ENCODE measurements around the gene DNM3.
"Not testable (repeated sequence)": the region's sequence is repeated elsewhere in the genome, so short reads cannot be mapped to it uniquely, and the experiment has no call there.

DNM3 gene

DNA sequence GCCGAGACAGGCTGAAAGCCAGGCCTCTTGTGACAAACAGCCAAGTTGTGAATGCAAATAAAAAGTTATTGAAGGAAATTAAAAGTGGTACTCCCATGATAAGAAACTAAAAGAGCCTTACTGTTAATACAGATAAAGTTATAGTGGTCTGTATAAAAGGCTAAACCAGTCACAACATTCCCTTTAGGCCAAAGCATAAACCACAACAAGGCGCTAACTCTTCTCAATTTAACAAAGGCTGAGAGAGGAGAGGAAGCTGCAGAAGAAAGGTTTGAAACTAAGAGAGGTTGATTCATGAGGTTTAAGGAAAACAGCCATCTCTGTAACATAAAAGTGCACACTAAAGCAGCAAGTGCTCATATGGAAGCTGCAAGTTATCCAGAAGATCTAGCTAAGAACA, 589.9 kb downstream of the DNM3 start:
- Mint-ChIP-seq H3K9me3 (peaks cover 7% of the 10 kb centered on the region), H3K27me3 (no peaks in the 10 kb centered on the region), H3K4me3 (no peak overlapping the region), H3K4me1 (peaks cover 25% of the 10 kb centered on the region), H3K36me3 (peaks cover 11% of the 10 kb centered on the region), H3K27ac (peak overlapping the region; percentile 88)
- no peak for DNase-seq
- CTCF ChIA-PET: interaction anchor here (0.5 to 8.4 kb wide), 10 partner anchors 10 to 629 kb away, joined by 3 to 74 read pairs (median 3); partner anchors contain the start of gene PIGC

DNA sequence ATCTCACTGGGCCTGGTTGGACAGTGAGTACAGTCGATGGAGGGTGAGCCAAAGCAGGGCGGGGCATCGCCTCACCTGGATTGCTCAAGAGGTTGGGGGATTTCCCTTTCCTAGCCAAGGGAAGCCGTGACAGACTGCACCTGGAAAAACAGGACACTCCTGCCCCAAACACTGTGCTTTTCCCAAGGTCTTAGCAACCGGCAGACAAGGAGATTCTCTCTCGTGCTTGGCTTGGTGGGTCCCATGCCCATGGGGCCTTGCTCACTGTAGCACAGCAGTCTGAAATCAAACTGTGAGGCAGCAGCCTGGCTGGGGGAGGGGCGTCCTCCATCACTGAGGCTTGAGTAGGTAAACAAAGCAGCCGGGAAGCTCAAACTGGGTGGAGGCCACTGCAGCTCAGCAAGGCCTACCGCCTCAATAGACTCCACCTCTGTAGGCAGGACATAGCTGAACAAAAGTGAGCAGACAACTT, 590.5 kb downstream of the DNM3 start:
- Mint-ChIP-seq H3K27ac (peak overlapping the region; percentile 88), H3K27me3 (no peaks in the 10 kb centered on the region), H3K9me3 (peaks cover 7% of the 10 kb centered on the region), H3K36me3 (peaks cover 15% of the 10 kb centered on the region), H3K4me3 (no peak overlapping the region), H3K4me1 (peaks cover 25% of the 10 kb centered on the region)
- DNase-seq: peak; percentile 67
- CTCF ChIA-PET: interaction anchor here (0.6 to 8.4 kb wide), 9 partner anchors 10 to 630 kb away, joined by 3 to 74 read pairs (median 3); partner anchors contain the start of gene PIGC

DNA sequence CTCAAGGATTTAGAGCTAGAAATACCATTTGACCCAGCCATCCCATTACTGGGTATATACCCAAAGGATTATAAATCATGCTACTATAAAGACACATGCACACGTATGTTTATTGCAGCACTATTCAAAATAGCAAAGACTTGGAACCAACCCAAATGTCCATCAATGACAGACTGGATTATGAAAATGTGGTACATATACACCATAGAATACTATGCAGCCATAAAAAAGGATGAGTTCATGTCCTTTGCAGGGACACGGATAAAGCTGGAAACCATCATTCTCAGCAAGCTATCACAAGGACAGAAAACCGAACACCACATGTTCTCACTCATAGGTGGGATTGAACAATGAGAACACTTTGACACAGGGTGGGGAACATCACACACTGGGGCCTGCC, 595.9 kb downstream of the DNM3 start:
- DNase-seq, H3K9me3 Mint-ChIP-seq, H3K27ac Mint-ChIP-seq, CTCF ChIA-PET, H3K4me3 Mint-ChIP-seq, H3K27me3 Mint-ChIP-seq: not testable (repeated sequence)
- peaks cover 29% of the 10 kb centered on the region for H3K4me1 Mint-ChIP-seq
- H3K36me3 Mint-ChIP-seq: peaks cover 47% of the 10 kb centered on the region

DNA sequence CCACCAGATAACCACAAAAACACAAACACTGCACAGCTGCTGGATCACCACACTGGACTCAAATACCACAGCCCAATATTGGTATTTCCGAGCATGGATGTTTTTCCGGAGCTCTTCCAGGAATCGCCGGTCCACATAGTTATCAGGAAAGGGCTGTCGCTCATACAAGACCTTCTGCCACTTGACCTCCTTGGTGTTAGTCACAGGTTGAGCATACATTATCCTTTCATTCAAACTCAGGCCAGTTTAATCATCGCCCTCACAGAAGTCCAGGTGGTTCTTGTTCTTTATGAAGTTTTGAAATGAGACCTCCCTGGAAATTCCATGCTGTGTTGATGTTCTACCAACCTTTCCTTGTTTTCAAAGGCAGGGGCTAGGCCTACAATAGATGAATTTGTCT, 601.1 kb downstream of the DNM3 start:
- Mint-ChIP-seq H3K9me3 (no peaks in the 10 kb centered on the region), H3K36me3 (peaks cover 34% of the 10 kb centered on the region), H3K4me3 (peak overlapping the region; percentile 42), H3K27me3 (no peaks in the 10 kb centered on the region), H3K27ac (no peak overlapping the region), H3K4me1 (peaks cover 36% of the 10 kb centered on the region)
- DNase-seq: no peak
- CTCF ChIA-PET: interaction anchor here (2.9 to 5.5 kb wide), 2 partner anchors 12 to 440 kb away, joined by 12 to 74 read pairs; no protein-coding TSS in a partner anchor

DNA sequence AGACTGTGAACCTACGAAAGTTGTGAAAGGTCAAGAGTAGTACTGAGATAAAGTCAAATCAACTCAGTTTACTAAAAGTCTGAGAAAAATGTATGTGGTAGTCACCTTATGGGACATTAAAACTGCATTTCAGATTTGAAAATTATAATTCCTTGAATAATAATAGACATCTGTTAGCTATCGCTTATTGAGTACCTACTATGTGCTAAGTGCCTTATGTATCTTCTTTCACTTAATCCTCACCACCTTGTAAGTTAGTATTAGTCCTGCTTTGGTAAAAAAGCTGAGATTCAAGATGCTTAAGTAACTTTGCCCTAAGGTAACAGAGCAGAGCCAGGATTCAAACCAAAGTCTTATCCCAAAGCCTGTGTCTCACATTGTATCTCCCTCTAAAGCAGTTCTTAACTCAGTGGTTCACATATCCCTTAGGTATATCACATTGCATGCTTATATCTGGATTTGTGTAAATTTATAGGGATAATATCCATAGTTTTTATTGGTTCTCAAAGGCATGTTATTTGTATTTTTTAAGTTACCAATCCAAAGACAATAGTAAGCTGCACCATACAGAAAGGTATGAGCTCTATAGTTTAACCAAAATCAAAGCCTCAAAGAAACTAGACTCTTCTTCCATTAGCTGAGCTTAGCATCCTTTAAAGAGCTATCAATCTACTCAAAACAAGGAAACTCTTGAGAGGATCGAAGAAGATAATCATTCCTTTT, 601.7 kb downstream of the DNM3 start:
- peak overlapping the region; percentile 88 for H3K27ac Mint-ChIP-seq
- peaks cover 36% of the 10 kb centered on the region for H3K4me1 Mint-ChIP-seq
- CTCF ChIA-PET: interaction anchor here (0.6 to 5.5 kb wide), 4 partner anchors 13 to 788 kb away, joined by 3 to 74 read pairs (median 8); no protein-coding TSS in a partner anchor
- peaks cover 32% of the 10 kb centered on the region for H3K36me3 Mint-ChIP-seq
- peak overlapping the region; percentile 89 for H3K4me3 Mint-ChIP-seq
- H3K9me3 Mint-ChIP-seq: no peaks in the 10 kb centered on the region
- no peak for DNase-seq
- no peaks in the 10 kb centered on the region for H3K27me3 Mint-ChIP-seq

DNA sequence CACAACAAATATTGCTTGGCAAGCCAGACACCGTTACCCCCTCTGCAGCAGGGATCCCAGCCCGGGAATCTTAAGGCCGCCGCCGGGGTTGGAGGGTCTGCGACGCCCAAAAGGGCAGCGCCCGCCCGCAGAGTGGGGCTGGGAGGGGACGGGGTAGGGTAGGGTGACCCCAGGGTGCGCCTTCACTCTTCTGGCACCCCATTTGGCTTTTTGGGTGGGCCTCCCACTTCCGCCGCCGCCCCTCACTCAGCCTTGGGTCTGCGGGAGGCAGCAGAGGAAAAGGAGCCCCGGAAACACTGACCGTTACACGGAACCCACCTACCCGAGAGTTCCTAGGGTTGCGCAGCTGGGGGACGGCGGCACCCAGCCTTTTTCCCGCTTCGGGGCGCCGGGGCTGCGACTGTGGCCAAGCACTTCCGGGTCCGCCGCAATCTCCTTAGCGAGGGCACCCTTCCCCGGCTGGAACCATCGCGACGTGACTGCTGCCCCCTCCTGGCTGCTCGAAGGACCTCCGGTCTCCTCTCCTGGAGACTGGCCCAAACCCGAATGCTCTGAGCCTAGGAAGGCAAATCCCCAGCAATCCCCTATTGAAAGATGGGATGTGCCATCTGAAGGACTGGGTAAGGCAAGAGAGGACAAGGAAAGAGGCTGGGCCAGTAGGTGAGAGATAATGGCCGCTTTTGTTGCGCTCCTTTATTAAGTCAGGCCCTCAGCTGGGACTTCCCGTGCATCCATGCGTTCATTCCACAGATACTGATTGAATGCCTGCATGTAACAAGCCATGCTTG, 602.6 kb downstream of the DNM3 start, which contains the start of gene PIGC:
TSS of gene PIGC (minus strand) at position 404 of the 788 bp plus-strand sequence. CDS start 1,447 bp downstream, outside the sequence.
- CTCF ChIA-PET: interaction anchor here (0.6 to 5.5 kb wide), 6 partner anchors 14 to 867 kb away, joined by 3 to 74 read pairs (median 4); no protein-coding TSS in a partner anchor
- peaks cover 36% of the 10 kb centered on the region for H3K4me1 Mint-ChIP-seq
- H3K36me3 Mint-ChIP-seq: peaks cover 28% of the 10 kb centered on the region
- peak; percentile 95 for DNase-seq
- H3K9me3 Mint-ChIP-seq: no peaks in the 10 kb centered on the region
- H3K27ac Mint-ChIP-seq: peak within 1 kb of the TSS; percentile 88
- H3K27me3 Mint-ChIP-seq: no peaks in the 10 kb centered on the region
- peak within 1 kb of the TSS; percentile 89 for H3K4me3 Mint-ChIP-seq

DNA sequence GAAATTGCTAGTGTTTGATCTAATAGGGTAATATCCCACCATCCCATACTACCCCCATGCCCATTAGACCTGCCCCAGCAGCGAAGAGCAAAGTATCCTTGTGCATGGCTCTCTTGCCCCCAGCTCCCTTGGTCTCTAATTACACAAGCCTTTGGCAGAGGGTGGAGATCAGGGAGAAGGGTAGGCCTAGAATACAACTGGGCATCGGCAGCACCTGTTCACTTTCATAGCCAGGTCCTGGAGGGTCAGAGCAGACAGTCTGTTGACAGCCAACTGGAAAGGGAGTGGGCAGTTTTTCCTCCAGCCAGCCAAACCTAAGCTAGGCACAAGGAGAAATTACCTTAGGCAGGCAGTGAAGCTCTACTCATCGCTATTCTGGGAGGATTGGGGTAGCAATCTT, 605.2 kb downstream of the DNM3 start:
- CTCF ChIA-PET: interaction anchor here (1.0 to 1.2 kb wide), 2 partner anchors 15 to 17 kb away, joined by 3 to 5 read pairs; no protein-coding TSS in a partner anchor
- H3K4me1 Mint-ChIP-seq: peaks cover 46% of the 10 kb centered on the region
- peaks cover 11% of the 10 kb centered on the region for H3K36me3 Mint-ChIP-seq
- H3K27ac Mint-ChIP-seq: no peak overlapping the region
- H3K27me3 Mint-ChIP-seq: no peaks in the 10 kb centered on the region
- no peak overlapping the region for H3K4me3 Mint-ChIP-seq
- no peaks in the 10 kb centered on the region for H3K9me3 Mint-ChIP-seq
- DNase-seq: no peak

DNA sequence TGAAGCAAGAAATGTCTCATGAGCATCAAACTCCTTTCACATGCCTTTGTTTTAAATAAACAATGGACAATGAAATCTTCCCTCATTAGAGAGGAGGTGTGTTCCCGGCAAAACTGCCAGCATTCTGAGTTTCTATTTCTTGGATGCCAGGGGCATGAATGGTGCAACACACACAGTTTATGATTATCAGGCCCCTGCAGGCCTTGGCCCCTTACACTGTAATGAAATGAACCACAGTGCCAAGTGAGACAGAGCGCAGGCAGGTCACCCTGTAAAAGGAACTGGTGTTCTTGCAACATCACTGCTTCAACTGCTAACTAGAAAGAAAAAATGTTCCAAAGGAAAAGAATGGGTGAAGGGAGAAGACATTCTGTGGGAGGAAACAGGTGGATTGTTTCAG, 606.3 kb downstream of the DNM3 start:
- CTCF ChIA-PET: no interaction called here
- Mint-ChIP-seq H3K27ac (no peak overlapping the region), H3K9me3 (no peaks in the 10 kb centered on the region)

DNA sequence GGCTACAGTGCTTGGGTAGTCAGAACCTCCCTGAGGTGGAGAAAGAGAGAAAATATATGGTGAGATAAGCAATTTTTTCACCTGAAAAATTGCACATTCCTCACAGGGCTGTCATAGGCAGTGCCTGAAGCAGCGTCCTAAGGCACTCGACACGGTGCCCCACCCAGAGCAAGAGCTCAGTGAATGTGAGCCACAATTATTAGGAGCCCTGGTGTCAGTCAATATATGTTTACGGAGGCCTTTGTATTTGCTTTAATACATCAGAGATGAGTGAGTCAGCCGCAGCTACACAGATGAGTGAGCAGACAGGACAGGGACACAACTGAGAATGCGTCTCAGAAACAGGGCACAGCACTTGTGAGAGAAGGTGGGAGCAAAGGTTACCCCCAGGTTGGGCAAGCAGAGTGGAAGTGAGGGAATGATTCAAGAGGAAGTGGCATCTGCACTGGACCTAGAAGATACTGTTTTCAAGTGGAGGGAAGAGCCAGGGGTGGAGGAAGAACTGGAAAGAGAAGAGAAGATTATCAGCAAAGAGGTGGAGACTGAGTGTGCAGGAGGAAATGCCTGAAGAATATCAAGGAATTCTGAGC, 607.8 kb downstream of the DNM3 start:
- Mint-ChIP-seq H3K27ac (peak overlapping the region; percentile 10), H3K4me3 (no peak overlapping the region), H3K27me3 (no peaks in the 10 kb centered on the region), H3K4me1 (peaks cover 31% of the 10 kb centered on the region), H3K9me3 (no peaks in the 10 kb centered on the region), H3K36me3 (no peaks in the 10 kb centered on the region)
- no peak for DNase-seq
- CTCF ChIA-PET: interaction anchor here (0.8 to 2.9 kb wide), 5 partner anchors 146 to 278 kb away, joined by 3 to 39 read pairs (median 4); no protein-coding TSS in a partner anchor

More for the DNA sequence above, 606.3 kb downstream of the DNM3 start:
- Mint-ChIP-seq H3K4me3 (no peak overlapping the region), H3K27me3 (no peaks in the 10 kb centered on the region), H3K4me1 (peaks cover 39% of the 10 kb centered on the region), H3K36me3 (peaks cover under 1% of the 10 kb centered on the region)
- no peak for DNase-seq

DNA sequence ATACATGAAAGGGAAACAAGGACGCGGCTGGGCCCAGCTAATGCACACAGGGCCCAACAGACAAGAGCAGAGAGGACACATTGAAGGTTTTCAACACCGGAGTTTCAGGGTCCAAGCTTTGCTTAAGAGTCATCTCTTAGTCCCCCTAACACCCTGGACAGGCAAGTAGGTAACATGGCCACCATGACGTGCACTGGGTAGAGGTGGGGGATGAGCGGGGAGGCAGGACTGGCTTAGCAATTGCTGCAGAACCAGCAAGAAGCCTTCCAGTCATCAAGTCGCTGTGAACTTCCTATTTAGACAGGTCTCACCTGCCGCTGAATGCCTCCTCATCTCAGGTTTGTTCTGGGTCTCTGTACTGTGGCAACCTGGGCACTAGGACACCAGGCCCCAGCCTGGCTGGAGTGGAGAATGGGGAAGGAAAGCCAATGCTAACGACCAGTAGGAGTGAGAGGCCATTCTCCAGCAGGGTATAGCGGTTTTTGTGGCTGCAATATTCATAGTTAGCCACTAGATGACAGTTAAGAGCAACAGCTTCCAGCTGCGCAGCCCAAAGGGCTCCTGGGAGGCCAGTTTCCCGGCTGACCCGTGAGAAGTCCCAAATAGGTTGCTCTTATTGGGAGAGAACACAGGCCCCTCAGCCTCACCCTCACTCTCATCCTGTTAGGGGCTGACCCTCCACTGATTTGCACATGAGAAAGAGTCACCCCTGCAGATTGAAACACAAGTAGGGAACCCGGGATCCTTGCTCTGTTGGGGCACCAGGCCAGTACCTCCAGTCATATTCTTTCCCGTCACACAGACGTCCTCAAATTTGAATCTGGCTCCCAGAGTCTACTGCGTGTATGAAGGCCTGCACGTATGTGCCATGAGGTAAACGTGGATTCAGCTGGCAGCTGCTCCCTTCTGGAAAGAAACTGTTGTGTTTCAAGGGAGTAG, 608.6 kb downstream of the DNM3 start:
- Mint-ChIP-seq H3K4me1 (peaks cover 26% of the 10 kb centered on the region), H3K36me3 (no peaks in the 10 kb centered on the region), H3K27me3 (no peaks in the 10 kb centered on the region), H3K27ac (peak overlapping the region; percentile 88), H3K9me3 (no peaks in the 10 kb centered on the region), H3K4me3 (peak overlapping the region; percentile 5)
- CTCF ChIA-PET: interaction anchor here (0.8 to 2.9 kb wide), 15 partner anchors 11 to 448 kb away, joined by 3 to 39 read pairs (median 4); partner anchors contain the start of gene SUCO
- DNase-seq: peak; percentile 52

DNA sequence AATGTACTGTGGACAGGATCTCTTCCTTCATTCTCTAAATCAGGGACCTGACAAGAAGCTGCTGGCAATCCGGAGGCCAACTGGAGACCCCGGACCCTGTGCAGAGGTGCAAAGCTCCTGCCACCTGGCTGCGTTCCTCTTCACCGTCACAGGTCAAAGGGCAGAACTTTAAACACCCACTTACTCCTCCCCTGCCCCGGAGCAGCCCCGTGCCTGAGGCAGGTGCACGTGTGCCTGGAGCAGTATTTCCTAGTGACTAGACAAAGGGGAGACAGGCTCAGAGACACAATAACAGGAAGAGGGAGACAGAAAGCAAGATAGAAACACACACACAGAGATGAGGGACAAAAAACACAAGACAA, 609.2 kb downstream of the DNM3 start:
- peak; percentile 45 for DNase-seq
- H3K9me3 Mint-ChIP-seq: no peaks in the 10 kb centered on the region
- H3K4me1 Mint-ChIP-seq: peaks cover 26% of the 10 kb centered on the region
- peak overlapping the region; percentile 5 for H3K4me3 Mint-ChIP-seq
- H3K27ac Mint-ChIP-seq: peak overlapping the region; percentile 88
- CTCF ChIA-PET: interaction anchor here (0.9 to 2.9 kb wide), 17 partner anchors 10 to 448 kb away, joined by 3 to 39 read pairs (median 4); partner anchors contain the start of gene SUCO
- no peaks in the 10 kb centered on the region for H3K36me3 Mint-ChIP-seq
- H3K27me3 Mint-ChIP-seq: no peaks in the 10 kb centered on the region

DNA sequence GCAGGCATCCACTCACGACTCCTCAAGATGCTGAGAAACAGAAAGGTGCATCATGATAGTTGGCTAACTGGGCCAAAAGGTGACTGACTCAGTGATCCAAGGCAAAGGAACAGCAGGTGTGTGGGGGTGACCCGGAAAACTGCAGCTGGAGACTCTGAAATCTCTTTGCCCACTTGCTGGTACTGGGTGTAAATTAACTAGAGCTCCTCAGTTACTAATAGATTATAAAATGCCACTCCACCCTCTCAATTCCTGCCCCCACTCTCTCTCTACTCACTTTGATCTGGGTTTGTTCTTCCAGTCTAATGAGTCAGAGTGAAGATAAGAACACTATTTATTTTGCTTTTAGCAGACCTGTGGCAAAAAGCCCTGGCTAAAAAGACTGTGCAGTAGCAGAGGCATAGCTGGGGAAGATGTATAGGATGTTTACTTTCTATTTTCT, 609.7 kb downstream of the DNM3 start:
- H3K4me3 Mint-ChIP-seq: peak overlapping the region; percentile 24
- H3K36me3 Mint-ChIP-seq: no peaks in the 10 kb centered on the region
- peak overlapping the region; percentile 88 for H3K27ac Mint-ChIP-seq

More for the DNA sequence above, 609.7 kb downstream of the DNM3 start:
- peak; percentile 25 for DNase-seq
- CTCF ChIA-PET: interaction anchor here (0.9 to 2.9 kb wide), 16 partner anchors 10 to 449 kb away, joined by 3 to 39 read pairs (median 5); partner anchors contain the start of gene SUCO
- H3K4me1 Mint-ChIP-seq: peaks cover 26% of the 10 kb centered on the region
- no peaks in the 10 kb centered on the region for H3K9me3 Mint-ChIP-seq
- no peaks in the 10 kb centered on the region for H3K27me3 Mint-ChIP-seq

Measured in activated naive CD4-positive, alpha-beta T cell treated with anti-CD3 and anti-CD28 coated beads, Interleukin-2, amount 10 ng/mL, durations not matched to agents 7 days and 5 days (primary cell).